Small intestine (tissue), 7 donors: Measurements from ENCODE around the gene PSME3IP1. TPM values are rescaled to one million over a fixed set of nuclear protein-coding genes. Genes with fewer than 3 reads are reported as not detected.

Experiments
- DNase-seq, 2 donors: peaks; one replicate each; pipeline versions ENCODE4 v3.0.0 to v3.0.0-alpha.2; 2013
- FAIRE-seq: peaks from 2 replicates; lab custom pipeline; 2012; peaks lifted over from hg19 to GRCh38; lab: Jason Lieb, UNC
- H3K27ac ChIP-seq, 3 donors: one replicate each; pipeline ENCODE4 v1.5.1; 2013; ENCODE audit warnings: low read length in 2 of 3, mild to moderate bottlenecking in 2 of 3, control low read depth in 1 of 3, inconsistent platforms in 1 of 3, low read depth in 1 of 3, moderate library complexity in 1 of 3
- H3K27me3 ChIP-seq, 3 donors: one replicate each; pipeline ENCODE4 v1.6.1; 2013; ENCODE audit warnings: low read length in 3 of 3, inconsistent platforms in 1 of 3; ENCODE audit not compliant: control insufficient read depth in 3 of 3, insufficient read depth in 3 of 3
- H3K36me3 ChIP-seq, 3 donors: one replicate each; pipeline ENCODE4 v1.6.1; 2013; ENCODE audit warnings: low read length in 3 of 3, inconsistent platforms in 1 of 3, low read depth in 1 of 3, mild to moderate bottlenecking in 1 of 3, moderate library complexity in 1 of 3; ENCODE audit not compliant: control insufficient read depth in 3 of 3, insufficient read depth in 2 of 3
- H3K4me1 ChIP-seq, 3 donors: one replicate each; pipeline ENCODE4 v1.6.1; 2013; ENCODE audit warnings: low read length in 2 of 3, inconsistent platforms in 1 of 3, low read depth in 1 of 3, mild to moderate bottlenecking in 1 of 3, moderate library complexity in 1 of 3; ENCODE audit not compliant: control insufficient read depth in 3 of 3, insufficient read depth in 2 of 3
- H3K4me3 ChIP-seq, 3 donors: one replicate each; pipeline ENCODE4 v1.5.1; 2013; ENCODE audit warnings: low read length in 3 of 3, control low read depth in 1 of 3, inconsistent platforms in 1 of 3, low read depth in 1 of 3, mild to moderate bottlenecking in 1 of 3, moderate library complexity in 1 of 3
- H3K9me3 ChIP-seq, 2 donors: one replicate each; pipeline ENCODE4 v1.6.1; 2013; ENCODE audit warnings: low read depth in 1 of 2, low read length in 1 of 2; ENCODE audit not compliant: control insufficient read depth in 2 of 2, insufficient read depth in 1 of 2
- WGBS, 3 donors: extraction: QIAGEN DNeasy Blood & Tissue Kit; methylation state at CpG; one replicate each; pipeline ENCODE4 v1.1.7; 2013; 5-methylcytosine and 5-hydroxymethylcytosine counted together
- polyA plus RNA-seq, 4 donors: library from polyadenylated mRNA; stranded (reverse) in 3 of 4; unstranded in 1 of 4; fragments of 200-250 nt in 3 of 4; fragments of 120-200 nt in 1 of 4; gene quantifications; one replicate each; pipeline versions ENCODE4 v1.2.1 to v1.2.3, GENCODE V29; 2013
- donor health status: healthy with polysubstance abuse.
- donor health status: control.
- donor health status: control.
- donor health status: Bipolar disorder and iron deficiency.
- donor health status: healthy.

Gene PSME3IP1
- polyA plus RNA-seq, 4 donors, result 60.8 to 93.4 (median 70.6) TPM

- Histone ChIP-seq H3K4me1 (peaks cover 5 to 25% (median 11%) of the 10 kb centered on the region in 3 donors), H3K36me3 (peaks cover 0 to 29% (median 0%) of the 10 kb centered on the region in 3 donors), H3K27me3 (no peaks in the 10 kb centered on the region), H3K9me3 (no peaks in the 10 kb centered on the region), H3K27ac (no peak overlapping the region), H3K4me3 (no peak overlapping the region)
- 28 to 64% (median 58%) methylated on average over 14 of the region's 14 CpGs for WGBS, 3 donors
- DNase-seq (peak in 1 of 2 donors; percentile 50), FAIRE-seq (no peak)
These were observed 42.5 kb downstream of the PSME3IP1 start for GRCh38 chr16:57143149-57143921.

- no peak for FAIRE-seq
- H3K27ac ChIP-seq, result no peak overlapping the region
- WGBS, 3 donors, result 78 to 85% (median 84%) methylated on average over 16 of the region's 16 CpGs
- no peaks in the 10 kb centered on the region for H3K9me3 ChIP-seq
- H3K4me3 ChIP-seq, result no peak overlapping the region
- peaks cover 0 to 38% (median 0%) of the 10 kb centered on the region in 3 donors for H3K36me3 ChIP-seq
- peaks cover 5 to 25% (median 11%) of the 10 kb centered on the region in 3 donors for H3K4me1 ChIP-seq
- no peaks in the 10 kb centered on the region for H3K27me3 ChIP-seq
- no peak for DNase-seq
These were observed 43.8 kb downstream of the PSME3IP1 start for GRCh38 chr16:57141822-57142631.

GRCh38 chr16:57140931-57141668, 44.7 kb downstream of the PSME3IP1 start:
- no peaks in the 10 kb centered on the region for H3K9me3 ChIP-seq
- H3K27me3 ChIP-seq, result no peaks in the 10 kb centered on the region
- H3K36me3 ChIP-seq, result peaks cover 0 to 38% (median 0%) of the 10 kb centered on the region in 3 donors
- no peak for DNase-seq
- H3K27ac ChIP-seq, result no peak overlapping the region
- WGBS, 3 donors, result 52 to 79% (median 66%) methylated on average over 7 of the region's 7 CpGs
- peaks cover 5 to 22% (median 11%) of the 10 kb centered on the region in 3 donors for H3K4me1 ChIP-seq
- FAIRE-seq, result no peak
- H3K4me3 ChIP-seq, result no peak overlapping the region

GRCh38 chr16:57138281-57138935, 47.4 kb downstream of the PSME3IP1 start:
- H3K4me1 ChIP-seq, result peaks cover 5 to 19% (median 18%) of the 10 kb centered on the region in 3 donors
- no peaks in the 10 kb centered on the region for H3K27me3 ChIP-seq
- no peak for FAIRE-seq
- H3K36me3 ChIP-seq, result peaks cover 0 to 32% (median 0%) of the 10 kb centered on the region in 3 donors
- H3K4me3 ChIP-seq, result no peak overlapping the region
- WGBS, 3 donors, result 84 to 89% (median 86%) methylated on average over 10 of the region's 10 CpGs
- H3K27ac ChIP-seq, result no peak overlapping the region
- no peak for DNase-seq
- no peaks in the 10 kb centered on the region for H3K9me3 ChIP-seq

GRCh38 chr16:57137566-57138273, 48.1 kb downstream of the PSME3IP1 start:
- Histone ChIP-seq H3K27me3 (no peaks in the 10 kb centered on the region), H3K9me3 (no peaks in the 10 kb centered on the region), H3K36me3 (peaks cover 0 to 26% (median 0%) of the 10 kb centered on the region in 3 donors), H3K27ac (no peak overlapping the region), H3K4me3 (no peak overlapping the region), H3K4me1 (peaks cover 4 to 20% (median 12%) of the 10 kb centered on the region in 3 donors)
- FAIRE-seq (no peak), DNase-seq (no peak)
- 73 to 80% (median 78%) methylated on average over 10 of the region's 10 CpGs for WGBS, 3 donors

GRCh38 chr16:57137043-57137442, 48.8 kb downstream of the PSME3IP1 start:
- peaks cover 4 to 26% (median 10%) of the 10 kb centered on the region in 3 donors for H3K4me1 ChIP-seq
- H3K4me3 ChIP-seq, result no peak overlapping the region
- FAIRE-seq, result no peak
- 85 to 92% (median 89%) methylated on average over 13 to 14 of the region's 14 CpGs for WGBS, 3 donors
- no peak for DNase-seq
- H3K27me3 ChIP-seq, result no peaks in the 10 kb centered on the region
- H3K36me3 ChIP-seq, result peaks cover 0 to 27% (median 0%) of the 10 kb centered on the region in 3 donors
- H3K9me3 ChIP-seq, result no peaks in the 10 kb centered on the region
- H3K27ac ChIP-seq, result no peak overlapping the region

GRCh38 chr16:57134982-57135381, 50.9 kb downstream of the PSME3IP1 start:
- no peak for FAIRE-seq
- H3K4me1 ChIP-seq, result peaks cover 4 to 35% (median 8%) of the 10 kb centered on the region in 3 donors
- H3K9me3 ChIP-seq, result no peaks in the 10 kb centered on the region
- DNase-seq, result peak; percentile 55 to 59
- H3K27ac ChIP-seq, result peak overlapping the region in 2 of 3 donors; percentile 60 to 89
- 29 to 41% (median 31%) methylated on average over 2 of the region's 2 CpGs for WGBS, 3 donors
- peaks cover 0 to 41% (median 0%) of the 10 kb centered on the region in 3 donors for H3K36me3 ChIP-seq
- no peak overlapping the region for H3K4me3 ChIP-seq
- no peaks in the 10 kb centered on the region for H3K27me3 ChIP-seq
